Activated T-helper 1 cell treated with anti-CD3 and anti-CD28 coated beads, Interleukin-2, amount 50 U/mL, for 16 hours (primary cell): Measurements from ENCODE around the gene WDR93.
"Not testable (repeated sequence)": the region's sequence is repeated elsewhere in the genome, so short reads cannot be mapped to it uniquely, and the experiment has no call there.

Experiments
- DNase-seq, 2 donors: peaks; one replicate each; pipeline ENCODE4 v3.0.0-alpha.2; 2020; ENCODE audit warnings: low read depth in 1 of 2, low spot score in 1 of 2

WDR93 gene

GRCh38 chr15:89785774-89786140 is 95.1 kb downstream of the WDR93 start:
- no peak for DNase-seq

- no peak for DNase-seq
Observed at GRCh38 chr15:89787944-89788343, 97.3 kb downstream of the WDR93 start.

- not testable (repeated sequence) for DNase-seq
Observed at GRCh38 chr15:89788585-89788984, 98.0 kb downstream of the WDR93 start.

- DNase-seq, result no peak
Observed at GRCh38 chr15:89790206-89790605, 99.6 kb downstream of the WDR93 start.

GRCh38 chr15:89790661-89791060 is 100.0 kb downstream of the WDR93 start:
- no peak for DNase-seq

GRCh38 chr15:89792106-89792805 is 101.6 kb downstream of the WDR93 start:
- DNase-seq, result no peak
